Central memory CD8-positive, alpha-beta T cell (primary cell): ENCODE results near the gene KCTD21.
A peak's percentile ranks its signal among the peaks of the same experiment; 100 is the strongest.

Source experiments
- ATAC-seq: fragments of 150-1000 bp; cut with Tn5 transposase; replicated peaks from 2 replicates; pipeline ENCODE4 v1.10.0; 2022; ENCODE audit warnings: mild to moderate bottlenecking, moderate FRiP score, moderate number of reproducible peaks; ENCODE audit not compliant: poor library complexity, severe bottlenecking; ENCODE audit errors: extremely low read depth
- DNase-seq, 2 donors: peaks; one replicate each; pipeline ENCODE4 v3.0.0; 2021; ENCODE audit warnings: low spot score in 2 of 2
- H3K27ac Mint-ChIP-seq: one replicate; pipeline ENCODE4 v1.8.0; 2022; ENCODE audit warnings: low read depth, mild to moderate bottlenecking, moderate library complexity, mixed read lengths
- H3K27me3 Mint-ChIP-seq: one replicate; pipeline ENCODE4 v1.8.0; 2022; ENCODE audit warnings: mixed read lengths
- H3K36me3 Mint-ChIP-seq: one replicate; pipeline ENCODE4 v1.8.0; 2022; ENCODE audit warnings: mild to moderate bottlenecking, moderate library complexity, mixed read lengths; ENCODE audit not compliant: insufficient read depth
- H3K4me1 Mint-ChIP-seq: one replicate; pipeline ENCODE4 v1.8.0; 2022; ENCODE audit warnings: mixed read lengths
- H3K4me3 Mint-ChIP-seq: one replicate; pipeline ENCODE4 v1.8.0; 2022; ENCODE audit warnings: mild to moderate bottlenecking, moderate library complexity, mixed read lengths
- H3K9me3 Mint-ChIP-seq: one replicate; pipeline ENCODE4 v1.8.0; 2022; ENCODE audit warnings: mixed read lengths

The KCTD21 gene

GRCh38 chr11:78170874-78171549 is 17.4 kb downstream of the KCTD21 start:
- Mint-ChIP-seq H3K27me3 (no peaks in the 10 kb centered on the region), H3K36me3 (peaks cover 1% of the 10 kb centered on the region), H3K4me1 (no peaks in the 10 kb centered on the region), H3K4me3 (no peak overlapping the region), H3K9me3 (no peaks in the 10 kb centered on the region), H3K27ac (no peak overlapping the region)
- ATAC-seq = no peak
- no peak for DNase-seq

GRCh38 chr11:78170413-78170812 is 18.0 kb downstream of the KCTD21 start:
- Mint-ChIP-seq H3K4me3 (no peak overlapping the region), H3K27me3 (no peaks in the 10 kb centered on the region), H3K27ac (no peak overlapping the region), H3K36me3 (peaks cover 1% of the 10 kb centered on the region), H3K4me1 (no peaks in the 10 kb centered on the region), H3K9me3 (no peaks in the 10 kb centered on the region)
- DNase-seq (no peak), ATAC-seq (no peak)

- H3K4me3 Mint-ChIP-seq = no peak overlapping the region
- DNase-seq (no peak), ATAC-seq (no peak)
- no peaks in the 10 kb centered on the region for H3K27me3 Mint-ChIP-seq
- no peak overlapping the region for H3K27ac Mint-ChIP-seq
- H3K36me3 Mint-ChIP-seq = peaks cover 1% of the 10 kb centered on the region
- H3K4me1 Mint-ChIP-seq = no peaks in the 10 kb centered on the region
- no peaks in the 10 kb centered on the region for H3K9me3 Mint-ChIP-seq
Observed at GRCh38 chr11:78168539-78169477, 19.6 kb downstream of the KCTD21 start.

- no peaks in the 10 kb centered on the region for H3K4me1 Mint-ChIP-seq
- no peak overlapping the region for H3K27ac Mint-ChIP-seq
- DNase-seq (no peak), ATAC-seq (no peak)
- H3K36me3 Mint-ChIP-seq = no peaks in the 10 kb centered on the region
- H3K27me3 Mint-ChIP-seq = no peaks in the 10 kb centered on the region
- H3K4me3 Mint-ChIP-seq = no peak overlapping the region
- no peaks in the 10 kb centered on the region for H3K9me3 Mint-ChIP-seq
Observed at GRCh38 chr11:78166855-78167469, 21.5 kb downstream of the KCTD21 start.

GRCh38 chr11:78164471-78164870 is 24.0 kb downstream of the KCTD21 start:
- DNase-seq (no peak), ATAC-seq (no peak)
- Mint-ChIP-seq H3K27me3 (no peaks in the 10 kb centered on the region), H3K9me3 (no peaks in the 10 kb centered on the region), H3K36me3 (no peaks in the 10 kb centered on the region), H3K4me3 (no peak overlapping the region), H3K4me1 (no peaks in the 10 kb centered on the region), H3K27ac (no peak overlapping the region)

- DNase-seq = no peak
- H3K27me3 Mint-ChIP-seq = no peaks in the 10 kb centered on the region
- H3K27ac Mint-ChIP-seq = no peak overlapping the region
- H3K36me3 Mint-ChIP-seq = no peaks in the 10 kb centered on the region
- H3K9me3 Mint-ChIP-seq = no peaks in the 10 kb centered on the region
- no peak for ATAC-seq
- no peak overlapping the region for H3K4me3 Mint-ChIP-seq
- no peaks in the 10 kb centered on the region for H3K4me1 Mint-ChIP-seq
Observed at GRCh38 chr11:78163828-78164227, 24.6 kb downstream of the KCTD21 start.

- Mint-ChIP-seq H3K4me3 (no peak overlapping the region), H3K36me3 (no peaks in the 10 kb centered on the region), H3K27me3 (no peaks in the 10 kb centered on the region), H3K27ac (peak overlapping the region; percentile 55), H3K9me3 (no peaks in the 10 kb centered on the region), H3K4me1 (no peaks in the 10 kb centered on the region)
- ATAC-seq (no peak), DNase-seq (no peak)
Observed at GRCh38 chr11:78161962-78162371, 26.5 kb downstream of the KCTD21 start.

- Mint-ChIP-seq H3K36me3 (no peaks in the 10 kb centered on the region), H3K4me3 (no peak overlapping the region), H3K27ac (no peak overlapping the region), H3K9me3 (no peaks in the 10 kb centered on the region), H3K4me1 (no peaks in the 10 kb centered on the region), H3K27me3 (no peaks in the 10 kb centered on the region)
- ATAC-seq (no peak), DNase-seq (no peak)
Observed at GRCh38 chr11:78161346-78161745, 27.1 kb downstream of the KCTD21 start.

- Mint-ChIP-seq H3K9me3 (no peaks in the 10 kb centered on the region), H3K27ac (no peak overlapping the region), H3K4me3 (no peak overlapping the region), H3K27me3 (no peaks in the 10 kb centered on the region), H3K36me3 (no peaks in the 10 kb centered on the region), H3K4me1 (no peaks in the 10 kb centered on the region)
- DNase-seq = no peak
- ATAC-seq = no peak
Observed at GRCh38 chr11:78160557-78160956, 27.9 kb downstream of the KCTD21 start.

GRCh38 chr11:78158987-78159652 is 29.3 kb downstream of the KCTD21 start:
- Mint-ChIP-seq H3K9me3 (no peaks in the 10 kb centered on the region), H3K4me1 (no peaks in the 10 kb centered on the region), H3K4me3 (no peak overlapping the region), H3K36me3 (no peaks in the 10 kb centered on the region), H3K27ac (no peak overlapping the region), H3K27me3 (no peaks in the 10 kb centered on the region)
- no peak for ATAC-seq
- DNase-seq = no peak

GRCh38 chr11:78156127-78156844 is 32.1 kb downstream of the KCTD21 start:
- H3K27me3 Mint-ChIP-seq = no peaks in the 10 kb centered on the region
- no peaks in the 10 kb centered on the region for H3K4me1 Mint-ChIP-seq
- no peaks in the 10 kb centered on the region for H3K36me3 Mint-ChIP-seq
- DNase-seq (no peak), ATAC-seq (no peak)
- H3K27ac Mint-ChIP-seq = no peak overlapping the region
- H3K9me3 Mint-ChIP-seq = no peaks in the 10 kb centered on the region
- no peak overlapping the region for H3K4me3 Mint-ChIP-seq

GRCh38 chr11:78151804-78152203 is 36.6 kb downstream of the KCTD21 start:
- no peak for DNase-seq
- Mint-ChIP-seq H3K4me3 (no peak overlapping the region), H3K9me3 (no peaks in the 10 kb centered on the region), H3K36me3 (no peaks in the 10 kb centered on the region), H3K27me3 (no peaks in the 10 kb centered on the region), H3K27ac (no peak overlapping the region), H3K4me1 (no peaks in the 10 kb centered on the region)
- ATAC-seq = no peak
